K562 (cell line): ENCODE data around the gene TFRC. TPM values are rescaled to one million over a fixed set of nuclear protein-coding genes. Genes with fewer than 3 reads are reported as not detected.

Source experiments
- ARNT ChIP-seq, 2 experiments: fragments of 450-650 bp; IDR thresholded peaks; 2 replicates each; pipeline ENCODE4 v1.6.1; 2016; ENCODE audit warnings: mild to moderate bottlenecking in 1 of 2
- COPS2 ChIP-seq: fragments of 450-650 bp; conservative IDR thresholded peaks from 2 replicates; pipeline ENCODE4 v1.6.1; 2016; ENCODE audit warnings: mild to moderate bottlenecking, moderate library complexity
- FIP1L1 ChIP-seq: fragments of 200-400 bp; formaldehyde crosslinking; IDR thresholded peaks from 2 replicates; pipeline ENCODE4 v1.6.1; 2018; ENCODE audit warnings: mild to moderate bottlenecking, low read depth, low read length; ENCODE audit not compliant: poor library complexity, severe bottlenecking
- GATAD2B ChIP-seq: fragments of 450-650 bp; IDR thresholded peaks from 2 replicates; pipeline ENCODE4 v1.6.1; 2017; ENCODE audit warnings: mild to moderate bottlenecking, borderline replicate concordance
- NEUROD1 ChIP-seq: fragments of 150-350 bp; IDR thresholded peaks from 2 replicates; pipeline ENCODE4 v1.6.1; 2014; ENCODE audit warnings: borderline replicate concordance, low read length, low read depth; ENCODE audit not compliant: partially characterized antibody
- PBX2 ChIP-seq, 2 experiments: IDR thresholded peaks in 1 of 2; conservative IDR thresholded peaks in 1 of 2; 2 replicates each; pipeline ENCODE4 v1.6.1; 2016; ENCODE audit warnings: low read depth in 2 of 2, mild to moderate bottlenecking in 1 of 2, missing compliant biosample characterization in 1 of 2, missing genetic modification characterization in 1 of 2, moderate library complexity in 1 of 2
- SMARCB1 ChIP-seq: IDR thresholded peaks from 2 replicates; pipeline ENCODE4 v1.6.1; 2011; ENCODE audit warnings: improper control_type of control experiment, low read depth; ENCODE audit not compliant: insufficient read length
- ZBED1 ChIP-seq: IDR thresholded peaks from 2 replicates; pipeline ENCODE4 v1.6.1; 2014
- ZNF175 ChIP-seq: fragments of 200-800 bp; sonication (Bioruptor generic); IDR thresholded peaks from 2 replicates; pipeline ENCODE4 v1.6.1; 2016; ENCODE audit warnings: low read depth, mild to moderate bottlenecking, missing genetic modification characterization, missing compliant biosample characterization
- polyA plus RNA-seq, 8 experiments: library from polyadenylated mRNA; depleted of rRNA in 4 of 8; stranded (reverse) in 5 of 8; unstranded in 3 of 8; fragments of >200 nt; fragmentation: Nextera tagmentation in 2 of 8; fragmentation: Illumina TruSeq in 1 of 8; extraction: Ambion mirVana in 2 of 8; extraction: Trizol in 1 of 8; gene quantifications; 2 replicates each; pipeline versions ENCODE4 v1.2.1 to v1.2.3, GENCODE V29; 2011 to 2014; ENCODE audit warnings: inconsistent platforms in 1 of 8, missing spikeins in 1 of 8
- total RNA-seq, 7 experiments: library from RNA; depleted of rRNA in 6 of 7; stranded (reverse); fragments of >200 nt in 6 of 7; fragmentation: Illumina TruSeq in 2 of 7; extraction: Trizol in 2 of 7; gene quantifications; 2 replicates each; pipeline versions ENCODE4 v1.2.1 to v1.2.3, GENCODE V29; 2011 to 2021; ENCODE audit warnings: low replicate concordance in 1 of 7
- TF ChIP-seq, protein P1 (sequence below), 2 experiments: IDR thresholded peaks; 2 replicates each; pipeline ENCODE4 v1.6.1; 2011; ENCODE audit warnings: borderline replicate concordance in 1 of 2, control low read depth in 1 of 2, low read depth in 1 of 2, low read length in 1 of 2, mild to moderate bottlenecking in 1 of 2, mixed read lengths in 1 of 2, moderate library complexity in 1 of 2; ENCODE audit not compliant: insufficient read depth in 1 of 2, insufficient read length in 1 of 2, poor library complexity in 1 of 2, severe bottlenecking in 1 of 2; ENCODE audit errors: extremely low read depth in 1 of 2
- TF ChIP-seq, protein P2 (sequence below): IDR thresholded peaks from 2 replicates; pipeline ENCODE4 v1.6.1; 2011; ENCODE audit warnings: borderline replicate concordance, low read depth, mild to moderate bottlenecking, moderate library complexity, low read length; ENCODE audit not compliant: insufficient read depth, poor library complexity, severe bottlenecking
- TF ChIP-seq, protein P3 (sequence below), 2 experiments: fragments of 450-650 bp in 1 of 2; sonication (generic) in 1 of 2; formaldehyde crosslinking; conservative IDR thresholded peaks; 2 replicates each; pipeline versions ENCODE4 v1.4.0 to v1.8.1; 2020 to 2022; ENCODE audit warnings: mild to moderate bottlenecking in 1 of 2, missing genetic modification reagents in 1 of 2

The TFRC gene
- total and polyA plus RNA-seq, 9 of the 15 experiments (the other 6 are each of a cell fraction or from before 2014, with no cell fraction given), result 149 to 679 (median 332) TPM

DNA sequence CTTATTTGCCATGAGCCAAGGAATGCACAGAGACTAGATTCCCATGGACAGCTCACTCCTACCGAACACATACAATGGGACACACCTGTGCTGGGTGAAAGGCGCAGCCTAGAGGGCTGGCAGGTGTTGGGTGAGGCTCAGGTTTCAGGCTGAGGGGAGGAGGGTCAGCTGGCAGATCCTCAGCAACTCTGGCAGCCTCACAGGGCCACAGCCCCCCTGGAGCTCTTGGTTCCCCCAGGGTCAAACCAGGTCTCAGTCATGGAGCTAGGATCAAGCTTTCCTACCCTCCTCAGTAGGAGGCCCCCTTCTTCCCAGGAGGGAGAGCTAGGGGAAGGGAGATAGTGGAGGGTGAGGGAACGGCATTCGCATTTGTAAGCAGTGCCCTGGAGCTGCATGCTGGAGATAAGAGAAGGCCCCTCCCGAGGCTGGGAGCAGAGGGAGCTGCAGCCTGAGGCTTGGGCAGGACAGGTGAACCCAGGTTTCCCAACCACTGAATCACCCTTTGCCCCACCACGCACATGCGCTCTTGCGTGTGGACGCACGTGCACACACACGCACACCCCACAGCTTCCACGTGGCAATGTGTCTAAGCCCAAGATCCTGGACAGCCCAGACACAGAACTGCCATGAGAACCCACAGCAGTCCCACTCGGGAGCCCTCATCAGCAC is 26.3 kb upstream of the TFRC start (continued):
- TF ChIP-seq, protein P1, sequence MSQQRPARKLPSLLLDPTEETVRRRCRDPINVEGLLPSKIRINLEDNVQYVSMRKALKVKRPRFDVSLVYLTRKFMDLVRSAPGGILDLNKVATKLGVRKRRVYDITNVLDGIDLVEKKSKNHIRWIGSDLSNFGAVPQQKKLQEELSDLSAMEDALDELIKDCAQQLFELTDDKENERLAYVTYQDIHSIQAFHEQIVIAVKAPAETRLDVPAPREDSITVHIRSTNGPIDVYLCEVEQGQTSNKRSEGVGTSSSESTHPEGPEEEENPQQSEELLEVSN (IDR thresholded peaks at IDR 0.05; ENCODE audit: borderline replicate concordance in 1 of 2, extremely low read depth in 1 of 2, insufficient read depth in 1 of 2, insufficient read length in 1 of 2, low read depth in 1 of 2, low read length in 1 of 2, poor library complexity in 1 of 2, severe bottlenecking in 1 of 2), result peak; percentile 79 to 80
- TF ChIP-seq COPS2 (no peak), NEUROD1 (peak; percentile 75), FIP1L1 (no peak), ZBED1 (no peak), ZNF175 (CRISPR knock-in tag) (no peak), GATAD2B (peak; percentile 81; the same call in 1 of the 2 replicates), PBX2 (CRISPR knock-in tag; IDR thresholded peaks at IDR 0.05; ENCODE audit: low read depth) (no peak), PBX2 (tag; conservative IDR thresholded peaks at IDR 0.05; ENCODE audit: low read depth) (no peak), SMARCB1 (no peak), ARNT (IDR thresholded peaks at IDR 0.05) (0 out of 4 replicates have a peak, but pooled peaks of 1 of the 2 experiments have one; percentile 65)
- TF ChIP-seq, protein P2, sequence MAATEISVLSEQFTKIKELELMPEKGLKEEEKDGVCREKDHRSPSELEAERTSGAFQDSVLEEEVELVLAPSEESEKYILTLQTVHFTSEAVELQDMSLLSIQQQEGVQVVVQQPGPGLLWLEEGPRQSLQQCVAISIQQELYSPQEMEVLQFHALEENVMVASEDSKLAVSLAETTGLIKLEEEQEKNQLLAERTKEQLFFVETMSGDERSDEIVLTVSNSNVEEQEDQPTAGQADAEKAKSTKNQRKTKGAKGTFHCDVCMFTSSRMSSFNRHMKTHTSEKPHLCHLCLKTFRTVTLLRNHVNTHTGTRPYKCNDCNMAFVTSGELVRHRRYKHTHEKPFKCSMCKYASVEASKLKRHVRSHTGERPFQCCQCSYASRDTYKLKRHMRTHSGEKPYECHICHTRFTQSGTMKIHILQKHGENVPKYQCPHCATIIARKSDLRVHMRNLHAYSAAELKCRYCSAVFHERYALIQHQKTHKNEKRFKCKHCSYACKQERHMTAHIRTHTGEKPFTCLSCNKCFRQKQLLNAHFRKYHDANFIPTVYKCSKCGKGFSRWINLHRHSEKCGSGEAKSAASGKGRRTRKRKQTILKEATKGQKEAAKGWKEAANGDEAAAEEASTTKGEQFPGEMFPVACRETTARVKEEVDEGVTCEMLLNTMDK, result no peak
- TF ChIP-seq, protein P3, sequence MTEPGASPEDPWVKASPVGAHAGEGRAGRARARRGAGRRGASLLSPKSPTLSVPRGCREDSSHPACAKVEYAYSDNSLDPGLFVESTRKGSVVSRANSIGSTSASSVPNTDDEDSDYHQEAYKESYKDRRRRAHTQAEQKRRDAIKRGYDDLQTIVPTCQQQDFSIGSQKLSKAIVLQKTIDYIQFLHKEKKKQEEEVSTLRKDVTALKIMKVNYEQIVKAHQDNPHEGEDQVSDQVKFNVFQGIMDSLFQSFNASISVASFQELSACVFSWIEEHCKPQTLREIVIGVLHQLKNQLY (CRISPR knock-in tag; conservative IDR thresholded peaks at IDR 0.05), result no peak
